GM21528 (cell line): ENCODE results near the gene KIF1B.

ENCODE experiments used
- ATAC-seq: cut with Tn5 transposase; IDR thresholded peaks from one replicate; pipeline ENCODE4 v1.9.1; 2021; ENCODE audit warnings: mild to moderate bottlenecking, moderate library complexity; ENCODE audit not compliant: unreplicated experiment, low FRiP score

The KIF1B gene

GRCh38 chr1:10272274-10272673 is 61.9 kb downstream of the KIF1B start:
- no peak for ATAC-seq

- ATAC-seq: no peak
Measured at GRCh38 chr1:10278880-10279279, 68.5 kb downstream of the KIF1B start.

- ATAC-seq: no peak
Measured at GRCh38 chr1:10280439-10281350, 70.3 kb downstream of the KIF1B start.

GRCh38 chr1:10283318-10283984 is 73.1 kb downstream of the KIF1B start:
- ATAC-seq: no peak

- ATAC-seq: no peak
Measured at GRCh38 chr1:10286244-10286643, 75.9 kb downstream of the KIF1B start.

- ATAC-seq: no peak
Measured at GRCh38 chr1:10287023-10287645, 76.8 kb downstream of the KIF1B start.

GRCh38 chr1:10288029-10288615 is 77.8 kb downstream of the KIF1B start:
- ATAC-seq: no peak

GRCh38 chr1:10291705-10292104 is 81.3 kb downstream of the KIF1B start:
- no peak for ATAC-seq

GRCh38 chr1:10292188-10292587 is 81.8 kb downstream of the KIF1B start:
- ATAC-seq: no peak

GRCh38 chr1:10295481-10296085 is 85.2 kb downstream of the KIF1B start:
- no peak for ATAC-seq

- no peak for ATAC-seq
Measured at GRCh38 chr1:10299151-10299550, 88.8 kb downstream of the KIF1B start.

- ATAC-seq: no peak
Measured at GRCh38 chr1:10302416-10302815, 92.0 kb downstream of the KIF1B start.

- ATAC-seq: no peak
Measured at GRCh38 chr1:10304295-10304694, 93.9 kb downstream of the KIF1B start.

GRCh38 chr1:10306435-10306834 is 96.1 kb downstream of the KIF1B start:
- ATAC-seq: no peak

GRCh38 chr1:10308001-10308400 is 97.6 kb downstream of the KIF1B start:
- no peak for ATAC-seq

GRCh38 chr1:10309243-10310011 is 99.1 kb downstream of the KIF1B start:
- ATAC-seq: no peak

GRCh38 chr1:10316752-10317151 is 106.4 kb downstream of the KIF1B start:
- ATAC-seq: no peak

GRCh38 chr1:10319750-10320149 is 109.4 kb downstream of the KIF1B start:
- ATAC-seq: no peak

GRCh38 chr1:10320336-10320735 is 110.0 kb downstream of the KIF1B start:
- no peak for ATAC-seq

- ATAC-seq: no peak
Measured at GRCh38 chr1:10322821-10323220, 112.5 kb downstream of the KIF1B start.
